Measurements from ENCODE around the gene OAS2.

The OAS2 gene

DNA sequence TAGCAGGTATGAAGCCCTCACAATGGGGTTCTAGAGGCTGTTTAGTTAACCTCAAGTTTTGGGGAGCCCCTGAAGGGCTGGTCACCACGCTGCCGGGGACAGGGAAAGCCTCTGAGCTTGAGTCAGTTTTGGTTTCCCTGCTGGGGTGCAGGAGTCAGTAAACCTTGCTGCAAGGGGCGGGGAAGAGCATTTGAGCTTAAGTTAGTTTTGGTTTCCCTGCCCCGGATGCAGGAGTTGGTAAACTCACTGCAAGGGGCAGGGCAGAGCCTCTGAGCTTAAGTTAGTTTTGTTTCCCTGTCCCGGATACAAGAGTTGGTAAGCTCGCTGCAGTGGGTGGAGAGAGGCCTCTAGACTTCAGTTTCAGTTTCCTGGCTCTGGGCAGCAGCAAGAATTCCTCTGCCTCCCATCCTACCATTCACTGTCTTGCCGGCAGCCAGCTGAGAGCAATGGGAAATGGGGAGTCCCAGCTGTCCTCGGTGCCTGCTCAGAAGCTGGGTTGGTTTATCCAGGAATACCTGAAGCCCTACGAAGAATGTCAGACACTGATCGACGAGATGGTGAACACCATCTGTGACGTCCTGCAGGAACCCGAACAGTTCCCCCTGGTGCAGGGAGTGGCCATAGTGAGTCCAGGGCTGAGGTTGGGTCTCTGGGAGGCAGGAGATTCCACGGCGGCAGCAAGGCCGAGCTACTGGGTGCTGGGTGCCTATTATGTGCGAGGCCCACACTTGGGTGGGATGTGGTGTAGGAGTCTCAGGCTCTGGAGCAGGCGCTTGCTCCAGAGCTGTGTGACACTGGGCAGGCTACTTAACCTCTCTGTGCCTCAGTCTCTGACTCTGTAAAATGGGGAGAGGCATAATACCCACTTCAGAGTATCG, at the start of gene OAS2:
OAS2 (plus strand) TSS at position 357 of the 878 bp plus-strand sequence; CDS start at position 447, 90 bp downstream.
- DNase-seq (ENCODE audit: extremely low read depth, low read depth) = peak; percentile 15
- TF ChIP-seq, protein P1, sequence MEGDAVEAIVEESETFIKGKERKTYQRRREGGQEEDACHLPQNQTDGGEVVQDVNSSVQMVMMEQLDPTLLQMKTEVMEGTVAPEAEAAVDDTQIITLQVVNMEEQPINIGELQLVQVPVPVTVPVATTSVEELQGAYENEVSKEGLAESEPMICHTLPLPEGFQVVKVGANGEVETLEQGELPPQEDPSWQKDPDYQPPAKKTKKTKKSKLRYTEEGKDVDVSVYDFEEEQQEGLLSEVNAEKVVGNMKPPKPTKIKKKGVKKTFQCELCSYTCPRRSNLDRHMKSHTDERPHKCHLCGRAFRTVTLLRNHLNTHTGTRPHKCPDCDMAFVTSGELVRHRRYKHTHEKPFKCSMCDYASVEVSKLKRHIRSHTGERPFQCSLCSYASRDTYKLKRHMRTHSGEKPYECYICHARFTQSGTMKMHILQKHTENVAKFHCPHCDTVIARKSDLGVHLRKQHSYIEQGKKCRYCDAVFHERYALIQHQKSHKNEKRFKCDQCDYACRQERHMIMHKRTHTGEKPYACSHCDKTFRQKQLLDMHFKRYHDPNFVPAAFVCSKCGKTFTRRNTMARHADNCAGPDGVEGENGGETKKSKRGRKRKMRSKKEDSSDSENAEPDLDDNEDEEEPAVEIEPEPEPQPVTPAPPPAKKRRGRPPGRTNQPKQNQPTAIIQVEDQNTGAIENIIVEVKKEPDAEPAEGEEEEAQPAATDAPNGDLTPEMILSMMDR (IDR thresholded peaks at IDR 0.05; ENCODE audit: low read depth, low read length, missing control alignments) = no peak
- peak within 1 kb of the TSS; percentile 25 for H3K4me3 ChIP-seq (replicated peaks; ENCODE audit: low read depth, low read length)

- no peak overlapping the region for H3K4me3 ChIP-seq (replicated peaks; ENCODE audit: low read depth, low read length)
- DNase-seq (ENCODE audit: extremely low read depth, low read depth) = no peak
- TF ChIP-seq, protein P1 (IDR thresholded peaks at IDR 0.05; ENCODE audit: low read depth, low read length, missing control alignments) = no peak
Measured at GRCh38 chr12:112928978-112929377, 49.3 kb upstream of the OAS2 start.

DNA sequence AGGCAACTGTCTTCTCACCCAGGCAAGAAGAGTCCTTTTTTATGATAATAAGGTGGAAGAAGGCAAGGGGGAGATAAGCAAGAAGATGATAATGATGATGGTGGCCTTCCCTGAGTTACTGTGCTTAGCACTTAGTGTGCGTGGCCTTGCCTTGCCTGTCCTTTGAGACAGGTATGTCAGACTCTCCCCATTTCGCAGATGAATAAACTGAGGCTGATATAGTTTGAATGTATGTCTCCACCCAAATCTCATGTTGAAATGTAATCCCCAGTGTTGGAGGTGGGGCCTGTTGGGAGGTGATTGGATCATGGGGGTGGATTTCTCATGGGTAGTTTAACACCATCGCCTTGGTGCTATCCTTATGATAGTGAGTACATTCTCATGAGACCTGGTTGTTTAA, 48.6 kb upstream of the OAS2 start:
- TF ChIP-seq, protein P1 (IDR thresholded peaks at IDR 0.05; ENCODE audit: low read depth, low read length, missing control alignments) = no peak
- H3K4me3 ChIP-seq (replicated peaks; ENCODE audit: low read depth, low read length) = no peak overlapping the region
- no peak for DNase-seq (ENCODE audit: extremely low read depth, low read depth)

- TF ChIP-seq, protein P1 (IDR thresholded peaks at IDR 0.05; ENCODE audit: low read depth, low read length, missing control alignments) = no peak
- no peak overlapping the region for H3K4me3 ChIP-seq (replicated peaks; ENCODE audit: low read depth, low read length)
Measured at GRCh38 chr12:112930350-112930749, 48.0 kb upstream of the OAS2 start.

GRCh38 chr12:112932485-112933128, 45.7 kb upstream of the OAS2 start:
- no peak overlapping the region for H3K4me3 ChIP-seq (replicated peaks; ENCODE audit: low read depth, low read length)
- DNase-seq (ENCODE audit: extremely low read depth, low read depth) = no peak
- TF ChIP-seq, protein P1 (IDR thresholded peaks at IDR 0.05; ENCODE audit: low read depth, low read length, missing control alignments) = no peak

More at GRCh38 chr12:112930350-112930749, 48.0 kb upstream of the OAS2 start:
- no peak for DNase-seq (ENCODE audit: extremely low read depth, low read depth)

- TF ChIP-seq, protein P1 (IDR thresholded peaks at IDR 0.05; ENCODE audit: low read depth, low read length, missing control alignments) = no peak
- H3K4me3 ChIP-seq (replicated peaks; ENCODE audit: low read depth, low read length) = no peak overlapping the region
- no peak for DNase-seq (ENCODE audit: extremely low read depth, low read depth)
Measured at GRCh38 chr12:112933129-112933505, 45.2 kb upstream of the OAS2 start.

All from HFF-Myc (cell line).